Spleen (tissue), 11 donors: ENCODE measurements around the gene SPHK1. TPM values are rescaled to one million over a fixed set of nuclear protein-coding genes. Genes with fewer than 3 reads are reported as not detected.

Experiments used
- DNase-seq: peaks from one replicate; pipeline ENCODE4 v3.0.0-alpha.2; 2020
- H3K27ac ChIP-seq, 8 donors: fragments of 200-600 bp; sonication (generic) in 7 of 8; 1 replicate in 4 of 8; 2 replicates in 4 of 8; pipeline versions ENCODE4 v1.5.0 to v1.8.0; 2016 to 2021; ENCODE audit warnings: inconsistent platforms in 4 of 8, mild to moderate bottlenecking in 4 of 8, moderate library complexity in 1 of 8
- H3K27me3 ChIP-seq, 7 donors: fragments of 200-600 bp; sonication (generic) in 6 of 7; replicated peaks in 1 of 7; 1 replicate in 4 of 7; 2 replicates in 3 of 7; pipeline versions ENCODE4 v1.5.0 to v1.8.0; 2016 to 2021; ENCODE audit warnings: inconsistent platforms in 3 of 7, mild to moderate bottlenecking in 1 of 7
- H3K36me3 ChIP-seq, 6 donors: fragments of 200-600 bp; sonication (generic) in 5 of 6; 1 replicate in 4 of 6; 2 replicates in 2 of 6; pipeline versions ENCODE4 v1.5.0 to v1.8.0; 2016 to 2021; ENCODE audit warnings: inconsistent platforms in 2 of 6
- H3K4me1 ChIP-seq, 6 donors: fragments of 200-600 bp; sonication (generic) in 5 of 6; 1 replicate in 3 of 6; 2 replicates in 3 of 6; pipeline versions ENCODE4 v1.5.0 to v1.8.0; 2016 to 2021; ENCODE audit warnings: inconsistent platforms in 3 of 6
- H3K4me3 ChIP-seq, 8 donors: fragments of 200-600 bp; sonication (generic) in 7 of 8; 1 replicate in 4 of 8; 2 replicates in 4 of 8; pipeline versions ENCODE4 v1.5.0 to v1.8.0; 2016 to 2021; ENCODE audit warnings: inconsistent platforms in 4 of 8, mild to moderate bottlenecking in 4 of 8, moderate library complexity in 2 of 8
- H3K9me3 ChIP-seq, 8 donors: fragments of 200-600 bp; sonication (generic) in 7 of 8; 1 replicate in 4 of 8; 2 replicates in 4 of 8; pipeline versions ENCODE4 v1.5.0 to v1.8.0; 2016 to 2021; ENCODE audit warnings: inconsistent platforms in 4 of 8
- POLR2A ChIP-seq, 3 donors: fragments of 450-650 bp; IDR thresholded peaks; one replicate each; pipeline ENCODE4 v1.5.1; 2017; ENCODE audit warnings: antibody characterized with exemption in 3 of 3, mild to moderate bottlenecking in 1 of 3
- POLR2AphosphoS5 ChIP-seq, 3 donors: sonication (generic); formaldehyde crosslinking; IDR thresholded peaks; one replicate each; pipeline ENCODE4 v1.5.1; 2017; ENCODE audit warnings: antibody characterized with exemption in 3 of 3
- WGBS, 5 donors: extraction: QIAGEN DNeasy Blood & Tissue Kit in 3 of 5; methylation state at CpG; one replicate each; pipeline versions ENCODE4 v1.1.5 to v1.1.7; 2013 to 2018; 5-methylcytosine and 5-hydroxymethylcytosine counted together
- intact Hi-C: fragments of 100-400 bp; cut with DNase I; formaldehyde crosslinking; loops from one replicate; pipeline ENCODE4 v1.15.0; 2023; ENCODE audit warnings: low total_unique reads
- polyA plus RNA-seq, 3 donors: library from polyadenylated mRNA; stranded (reverse); fragments of 200-250 nt; gene quantifications; one replicate each; pipeline ENCODE4 v1.2.1, GENCODE V29; 2013
- total RNA-seq, 7 donors: library from RNA; depleted of rRNA in 3 of 7; stranded (reverse); fragments of >200 nt in 3 of 7; fragmentation: NEBNext Ultra II Directional in 4 of 7; extraction: Animal tissue kit (Norgen Biotek cat#: 25700) in 4 of 7; gene quantifications; one replicate each; pipeline versions ENCODE4 v1.1.0 to v1.2.1, GENCODE V29; 2016 to 2021
- TF ChIP-seq, protein P1 (sequence below), 11 experiments: fragments of 200-600 bp in 7 of 11; fragments of 450-650 bp in 4 of 11; sonication (generic) in 4 of 11; IDR thresholded peaks in 8 of 11; conservative IDR thresholded peaks in 3 of 11; 1 replicate in 7 of 11; 2 replicates in 4 of 11; pipeline versions ENCODE4 v1.4.0 to v1.8.0; 2016 to 2021; ENCODE audit warnings: antibody characterized with exemption in 11 of 11, inconsistent platforms in 4 of 11, mild to moderate bottlenecking in 1 of 11
- donor health status: healthy with polysubstance abuse.
- donor health status: DM: no; HTN: no; CAD: no; lungs with moderate emphysema.
- donor health status: DM: no; HTN: no; CAD: no.
- donor health status: Bipolar disorder and iron deficiency.
- donor health status: healthy.
- donor health status: DM: no; HTN: no; CAD: no.
- donor health status: DM: yes; HTN: yes; CAD: no.

SPHK1 gene
- total and polyA plus RNA-seq, 10 donors = 3.7 to 11.4 (median 6.0) TPM

DNA sequence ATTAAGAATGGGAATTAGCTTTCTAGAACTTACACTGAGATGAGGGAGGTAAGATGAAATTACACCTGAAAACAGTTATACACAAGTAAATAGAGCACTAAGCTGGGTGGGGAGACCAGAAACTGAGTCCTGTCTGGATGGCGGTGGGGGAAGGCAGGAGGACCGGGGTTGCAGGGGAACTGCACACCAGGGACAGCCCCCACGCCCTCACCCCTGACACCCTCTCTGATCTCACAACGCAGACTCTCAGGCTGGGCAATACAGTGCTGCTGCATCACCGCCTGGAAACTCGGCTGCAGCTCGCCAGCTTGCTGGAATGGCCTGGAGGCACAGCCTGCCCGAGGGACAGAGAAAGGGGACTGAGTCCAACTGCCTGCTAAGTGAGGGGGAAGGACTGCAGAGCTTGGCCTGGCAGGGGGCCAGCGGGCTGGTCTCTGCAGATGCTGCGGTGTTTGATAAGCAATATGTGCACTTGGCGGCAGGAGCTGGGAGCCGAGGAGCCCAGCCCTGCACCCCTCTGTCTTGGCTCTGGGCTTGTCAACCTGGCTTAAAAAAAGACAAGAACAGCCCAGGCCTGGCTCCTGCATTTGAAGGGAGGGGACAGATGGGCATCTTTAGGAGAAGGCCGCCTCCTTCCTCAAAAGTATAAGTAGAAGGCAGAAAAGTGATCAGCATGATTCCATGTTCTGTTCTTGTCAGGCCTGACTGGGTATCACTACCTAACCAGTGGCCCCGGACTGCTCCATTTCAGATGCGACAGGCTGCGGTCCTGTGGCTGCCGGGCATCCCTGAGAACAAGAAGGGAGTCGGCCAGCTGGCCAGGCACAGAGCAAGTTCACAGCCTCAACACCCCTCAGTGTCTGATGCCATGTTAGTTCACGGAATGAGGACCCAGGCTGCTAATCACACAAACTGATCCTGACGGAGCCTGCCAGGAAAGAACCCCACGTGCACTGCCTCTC lies 30.2 kb downstream of the SPHK1 start:
- peak in 2 of 3 donors; percentile 18 to 39 for TF ChIP-seq POLR2AphosphoS5 (IDR thresholded peaks at IDR 0.05)
- no peak for TF ChIP-seq POLR2A (IDR thresholded peaks at IDR 0.05)
- Histone ChIP-seq H3K27ac (no peak overlapping the region), H3K4me3 (no peak overlapping the region), H3K27me3 (no peaks in the 10 kb centered on the region), H3K36me3 (peaks cover 0 to 39% (median 4%) of the 10 kb centered on the region in 6 donors), H3K9me3 (no peaks in the 10 kb centered on the region), H3K4me1 (peaks cover 0 to 52% (median 21%) of the 10 kb centered on the region in 6 donors)
- WGBS, 5 donors = 59 to 72% (median 63%) methylated on average over 18 to 21 of the region's 21 CpGs
- DNase-seq = peak; percentile 67
- intact Hi-C loops = no loop called here

DNA sequence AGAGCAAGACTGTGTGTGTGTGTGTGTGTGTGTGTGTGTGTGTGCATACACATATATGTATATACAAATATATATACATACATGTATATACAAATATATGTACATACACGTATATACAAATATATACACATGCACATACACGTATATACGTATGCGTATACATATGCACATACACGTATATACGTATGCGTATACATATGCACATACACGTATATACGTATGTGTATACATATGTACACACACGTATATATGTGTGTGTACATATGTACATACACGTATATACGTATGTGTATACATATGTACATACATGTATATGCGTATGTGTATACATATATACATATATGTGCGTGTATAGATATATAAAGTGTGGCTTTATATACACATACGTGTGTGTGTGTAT lies 31.4 kb downstream of the SPHK1 start:
- TF ChIP-seq POLR2AphosphoS5 (IDR thresholded peaks at IDR 0.05) (no peak), POLR2A (IDR thresholded peaks at IDR 0.05) (no peak)
- TF ChIP-seq, protein P1, sequence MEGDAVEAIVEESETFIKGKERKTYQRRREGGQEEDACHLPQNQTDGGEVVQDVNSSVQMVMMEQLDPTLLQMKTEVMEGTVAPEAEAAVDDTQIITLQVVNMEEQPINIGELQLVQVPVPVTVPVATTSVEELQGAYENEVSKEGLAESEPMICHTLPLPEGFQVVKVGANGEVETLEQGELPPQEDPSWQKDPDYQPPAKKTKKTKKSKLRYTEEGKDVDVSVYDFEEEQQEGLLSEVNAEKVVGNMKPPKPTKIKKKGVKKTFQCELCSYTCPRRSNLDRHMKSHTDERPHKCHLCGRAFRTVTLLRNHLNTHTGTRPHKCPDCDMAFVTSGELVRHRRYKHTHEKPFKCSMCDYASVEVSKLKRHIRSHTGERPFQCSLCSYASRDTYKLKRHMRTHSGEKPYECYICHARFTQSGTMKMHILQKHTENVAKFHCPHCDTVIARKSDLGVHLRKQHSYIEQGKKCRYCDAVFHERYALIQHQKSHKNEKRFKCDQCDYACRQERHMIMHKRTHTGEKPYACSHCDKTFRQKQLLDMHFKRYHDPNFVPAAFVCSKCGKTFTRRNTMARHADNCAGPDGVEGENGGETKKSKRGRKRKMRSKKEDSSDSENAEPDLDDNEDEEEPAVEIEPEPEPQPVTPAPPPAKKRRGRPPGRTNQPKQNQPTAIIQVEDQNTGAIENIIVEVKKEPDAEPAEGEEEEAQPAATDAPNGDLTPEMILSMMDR (IDR thresholded peaks at IDR 0.05 in 8 of 11, conservative IDR thresholded peaks at IDR 0.05 in 3 of 11) = no peak
- 82 to 91% (median 83%) methylated on average over 15 of the region's 15 CpGs for WGBS, 5 donors
- Histone ChIP-seq H3K4me1 (peaks cover 0 to 64% (median 32%) of the 10 kb centered on the region in 6 donors), H3K4me3 (no peak overlapping the region), H3K36me3 (peaks cover 0 to 27% (median 4%) of the 10 kb centered on the region in 6 donors), H3K27me3 (no peaks in the 10 kb centered on the region), H3K27ac (no peak overlapping the region), H3K9me3 (no peaks in the 10 kb centered on the region)
- DNase-seq = no peak
- intact Hi-C loops = no loop called here

DNA sequence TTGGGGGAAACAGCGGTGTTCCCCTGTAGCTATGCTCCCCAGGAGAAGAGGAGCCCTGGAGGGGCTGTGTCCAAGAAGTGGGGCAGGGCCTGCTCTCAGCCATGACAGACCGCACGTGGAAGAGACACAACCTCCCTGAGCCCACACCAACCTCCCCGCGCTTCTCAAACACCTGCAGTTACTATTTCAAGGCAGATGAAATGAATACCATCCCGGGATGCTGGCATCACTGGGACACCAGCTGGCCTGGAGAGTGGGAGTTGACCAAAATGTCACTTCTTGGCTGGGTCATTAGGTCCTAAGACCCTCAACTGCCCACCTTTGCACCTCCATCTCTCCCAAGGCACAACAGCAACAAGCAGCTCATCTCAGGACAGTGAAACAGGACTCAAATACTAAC lies 32.0 kb downstream of the SPHK1 start:
- WGBS, 5 donors = 94 to 100% (median 97%) methylated on average over 5 to 6 of the region's 6 CpGs
- no peak overlapping the region for H3K4me3 ChIP-seq
- peaks cover 0 to 20% (median 2%) of the 10 kb centered on the region in 6 donors for H3K36me3 ChIP-seq
- peaks cover 0 to 70% (median 37%) of the 10 kb centered on the region in 6 donors for H3K4me1 ChIP-seq
- no peak for DNase-seq
- H3K27ac ChIP-seq = no peak overlapping the region
- no peaks in the 10 kb centered on the region for H3K27me3 ChIP-seq
- no peaks in the 10 kb centered on the region for H3K9me3 ChIP-seq
- no peak for TF ChIP-seq POLR2A (IDR thresholded peaks at IDR 0.05)
- TF ChIP-seq, protein P1 (IDR thresholded peaks at IDR 0.05 in 8 of 11, conservative IDR thresholded peaks at IDR 0.05 in 3 of 11) = no peak
- no peak for TF ChIP-seq POLR2AphosphoS5 (IDR thresholded peaks at IDR 0.05)
- intact Hi-C loops = no loop called here

DNA sequence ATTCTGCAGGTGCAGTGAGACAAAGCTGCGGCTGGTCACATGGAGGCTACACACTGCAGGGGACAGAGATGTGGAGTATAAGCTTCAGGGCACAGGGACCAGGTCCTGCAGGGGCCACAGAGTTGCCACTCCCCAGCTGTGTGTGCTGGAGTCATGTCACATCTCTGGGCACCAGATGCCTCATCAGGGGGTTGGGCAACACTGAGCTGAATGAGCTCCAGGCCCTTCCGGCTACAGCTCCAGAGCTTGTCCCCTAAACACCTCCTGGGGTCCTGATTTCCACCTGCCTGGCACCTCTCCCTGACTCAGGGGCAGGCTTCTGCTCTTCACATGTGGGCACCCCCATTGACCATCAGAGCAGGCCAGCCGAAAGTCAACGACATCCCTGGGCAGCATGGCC lies 32.5 kb downstream of the SPHK1 start:
- H3K27ac ChIP-seq = no peak overlapping the region
- H3K9me3 ChIP-seq = no peaks in the 10 kb centered on the region
- peaks cover 0 to 20% (median 0%) of the 10 kb centered on the region in 6 donors for H3K36me3 ChIP-seq
- DNase-seq = peak; percentile 53
- TF ChIP-seq POLR2A (IDR thresholded peaks at IDR 0.05) (no peak), POLR2AphosphoS5 (IDR thresholded peaks at IDR 0.05) (no peak)
- TF ChIP-seq, protein P1 (IDR thresholded peaks at IDR 0.05 in 8 of 11, conservative IDR thresholded peaks at IDR 0.05 in 3 of 11) = no peak
- WGBS, 5 donors = 93 to 100% (median 96%) methylated on average over 2 to 4 of the region's 4 CpGs
- intact Hi-C loops = no loop called here
- H3K4me1 ChIP-seq = peaks cover 0 to 75% (median 37%) of the 10 kb centered on the region in 6 donors
- H3K4me3 ChIP-seq = no peak overlapping the region
- H3K27me3 ChIP-seq = no peaks in the 10 kb centered on the region
